ENCODE data around the gene SHE.

SHE gene

DNA sequence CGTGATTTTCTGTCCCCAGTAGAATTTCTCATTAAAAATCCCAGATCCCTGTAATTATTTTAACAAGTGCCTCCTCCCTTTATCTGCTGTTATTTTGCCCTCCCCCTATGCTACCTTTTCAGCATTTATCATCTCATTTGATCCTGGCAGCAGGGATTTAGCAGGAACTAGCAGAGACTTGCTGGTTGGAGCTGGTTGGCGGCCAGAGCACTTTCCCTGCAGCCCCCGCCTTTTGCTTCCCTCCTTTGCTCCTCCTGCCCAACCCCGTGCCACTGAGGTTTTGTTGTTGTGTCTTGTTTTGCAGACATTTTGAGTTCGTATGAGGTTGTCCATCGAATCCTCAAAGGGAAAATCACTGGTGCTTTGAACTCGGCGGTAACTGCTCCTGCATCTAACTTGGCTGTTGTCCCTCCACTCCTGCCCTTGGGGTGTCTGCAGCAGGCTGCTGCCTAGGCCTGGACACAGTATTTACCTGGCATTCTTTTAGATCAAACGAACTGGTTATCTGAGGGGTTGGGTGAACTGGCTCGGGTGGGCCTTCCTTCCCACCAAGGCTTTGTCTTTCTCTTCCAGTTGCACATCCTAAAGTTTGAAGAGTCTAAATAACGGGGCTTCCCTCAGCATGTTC lies 45.0 kb upstream of the SHE start:
- DNase-seq (ENCODE audit: low read depth): no peak
- no peak overlapping the region for H3K4me3 ChIP-seq (ENCODE audit: control insufficient read depth, low read depth, low read length)
- TF ChIP-seq, protein P1, sequence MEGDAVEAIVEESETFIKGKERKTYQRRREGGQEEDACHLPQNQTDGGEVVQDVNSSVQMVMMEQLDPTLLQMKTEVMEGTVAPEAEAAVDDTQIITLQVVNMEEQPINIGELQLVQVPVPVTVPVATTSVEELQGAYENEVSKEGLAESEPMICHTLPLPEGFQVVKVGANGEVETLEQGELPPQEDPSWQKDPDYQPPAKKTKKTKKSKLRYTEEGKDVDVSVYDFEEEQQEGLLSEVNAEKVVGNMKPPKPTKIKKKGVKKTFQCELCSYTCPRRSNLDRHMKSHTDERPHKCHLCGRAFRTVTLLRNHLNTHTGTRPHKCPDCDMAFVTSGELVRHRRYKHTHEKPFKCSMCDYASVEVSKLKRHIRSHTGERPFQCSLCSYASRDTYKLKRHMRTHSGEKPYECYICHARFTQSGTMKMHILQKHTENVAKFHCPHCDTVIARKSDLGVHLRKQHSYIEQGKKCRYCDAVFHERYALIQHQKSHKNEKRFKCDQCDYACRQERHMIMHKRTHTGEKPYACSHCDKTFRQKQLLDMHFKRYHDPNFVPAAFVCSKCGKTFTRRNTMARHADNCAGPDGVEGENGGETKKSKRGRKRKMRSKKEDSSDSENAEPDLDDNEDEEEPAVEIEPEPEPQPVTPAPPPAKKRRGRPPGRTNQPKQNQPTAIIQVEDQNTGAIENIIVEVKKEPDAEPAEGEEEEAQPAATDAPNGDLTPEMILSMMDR (IDR thresholded peaks at IDR 0.05; ENCODE audit: control insufficient read depth, insufficient read depth, low read depth, low read length, missing control alignments): no peak

DNA sequence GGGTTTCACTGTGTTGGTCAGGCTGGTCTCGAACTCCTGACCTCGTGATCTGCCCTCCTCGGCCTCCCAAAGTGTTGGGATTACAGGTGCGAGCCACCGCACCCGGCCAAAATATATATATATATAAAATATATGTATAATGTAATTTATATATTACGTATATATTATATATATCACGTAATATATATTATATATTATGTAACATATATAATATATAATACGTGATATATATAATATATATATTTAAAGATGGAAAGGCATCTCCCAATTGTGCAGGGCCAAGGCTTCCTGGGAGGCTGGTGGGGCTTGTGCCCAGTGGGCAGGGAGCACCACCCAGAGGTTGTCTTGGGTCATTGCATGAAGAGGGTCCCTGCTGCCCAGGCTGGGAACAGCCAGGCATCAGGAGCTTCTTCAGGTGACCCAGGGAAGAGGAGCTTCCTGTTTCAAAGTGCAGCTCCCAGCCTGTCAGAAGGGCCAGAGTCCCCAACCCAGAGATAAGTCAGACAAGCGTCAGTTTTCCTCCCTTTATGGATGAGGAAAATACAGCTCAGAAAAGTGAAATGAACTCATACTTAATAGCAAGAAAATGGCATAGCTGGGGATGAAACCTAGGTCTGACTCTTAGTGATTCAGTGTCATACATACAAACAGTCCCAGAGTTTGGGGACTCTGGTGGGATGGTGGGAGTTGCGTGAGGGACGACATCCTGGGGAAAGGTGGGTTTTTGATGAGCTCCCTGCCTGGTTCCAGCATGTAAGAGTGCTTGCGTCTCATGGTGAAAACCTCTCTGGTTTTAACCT lies 44.3 kb upstream of the SHE start:
- no peak for DNase-seq (ENCODE audit: low read depth)
- TF ChIP-seq, protein P1 (IDR thresholded peaks at IDR 0.05; ENCODE audit: control insufficient read depth, insufficient read depth, low read depth, low read length, missing control alignments): peak; percentile 79
- H3K4me3 ChIP-seq (ENCODE audit: control insufficient read depth, low read depth, low read length): no peak overlapping the region

DNA sequence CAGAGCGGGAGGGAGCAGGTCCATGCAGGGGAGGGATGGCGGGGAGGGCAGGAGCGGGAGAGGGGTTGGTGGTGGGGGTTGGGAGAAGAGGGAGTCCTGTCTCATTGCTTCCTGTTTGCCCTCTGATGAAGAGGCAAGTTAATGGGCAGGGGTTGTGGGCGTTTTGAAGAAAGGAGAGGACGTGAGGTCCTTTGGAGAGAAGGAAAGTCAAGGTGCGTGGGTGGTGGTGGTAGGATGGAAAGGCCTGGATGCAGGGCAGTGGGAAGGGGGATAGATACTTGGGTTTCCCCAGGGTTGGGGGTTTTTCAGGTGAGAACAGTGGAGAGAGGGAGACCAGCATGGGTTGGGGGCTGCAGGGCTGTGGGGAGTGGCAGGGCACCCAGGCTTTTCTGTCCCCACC lies 39.0 kb upstream of the SHE start:
- H3K4me3 ChIP-seq (ENCODE audit: control insufficient read depth, low read depth, low read length): no peak overlapping the region
- DNase-seq (ENCODE audit: low read depth): no peak
- TF ChIP-seq, protein P1 (IDR thresholded peaks at IDR 0.05; ENCODE audit: control insufficient read depth, insufficient read depth, low read depth, low read length, missing control alignments): no peak

DNA sequence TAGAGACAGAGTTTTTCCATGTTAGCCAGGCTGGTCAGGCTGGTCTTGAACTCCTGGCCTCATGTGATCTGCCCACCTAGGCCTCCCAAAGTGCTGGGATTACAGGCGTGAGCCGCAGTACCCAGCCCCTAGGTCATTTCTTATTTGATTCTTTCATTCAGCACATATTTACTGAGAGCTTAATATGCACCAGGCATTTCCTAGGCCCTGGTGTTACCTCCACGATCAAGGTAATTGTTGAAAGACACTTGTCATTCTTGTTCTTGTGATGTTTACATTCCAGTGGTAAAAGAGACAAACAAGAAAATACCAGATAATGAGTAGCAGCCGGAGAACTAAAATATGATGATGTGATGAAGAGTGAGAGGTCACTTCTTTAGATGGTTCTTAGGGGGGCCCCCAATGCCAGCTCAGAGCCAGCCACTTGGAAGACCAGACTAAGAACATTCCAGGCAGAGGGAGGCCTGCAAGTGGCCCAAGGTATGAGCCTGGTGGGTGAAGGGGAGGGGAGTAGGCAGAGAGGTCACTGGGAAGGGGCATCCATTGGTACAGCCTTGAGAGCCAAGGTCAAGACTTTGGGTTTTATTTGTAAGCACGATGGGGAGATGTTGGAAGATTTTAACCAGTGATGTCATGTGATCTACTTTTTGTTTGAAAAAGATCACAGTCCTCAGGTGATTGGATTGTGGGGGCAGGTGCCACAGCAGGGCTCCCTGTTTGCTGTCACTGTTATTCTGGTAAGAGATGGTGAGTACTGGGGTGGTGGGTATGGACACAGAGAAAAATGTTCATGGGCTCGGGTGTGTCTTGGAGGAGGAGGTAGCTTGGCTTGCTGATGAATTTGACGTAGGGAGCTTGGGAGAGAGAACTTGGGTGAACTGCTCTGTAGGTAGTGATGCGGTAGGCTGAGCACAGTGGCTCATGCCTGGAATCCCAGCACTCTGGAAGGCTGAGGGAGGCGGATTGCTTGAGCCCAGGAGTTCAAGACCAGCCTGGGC lies 37.6 kb upstream of the SHE start:
- TF ChIP-seq, protein P1 (IDR thresholded peaks at IDR 0.05; ENCODE audit: control insufficient read depth, insufficient read depth, low read depth, low read length, missing control alignments): no peak
- no peak overlapping the region for H3K4me3 ChIP-seq (ENCODE audit: control insufficient read depth, low read depth, low read length)
- DNase-seq (ENCODE audit: low read depth): no peak

DNA sequence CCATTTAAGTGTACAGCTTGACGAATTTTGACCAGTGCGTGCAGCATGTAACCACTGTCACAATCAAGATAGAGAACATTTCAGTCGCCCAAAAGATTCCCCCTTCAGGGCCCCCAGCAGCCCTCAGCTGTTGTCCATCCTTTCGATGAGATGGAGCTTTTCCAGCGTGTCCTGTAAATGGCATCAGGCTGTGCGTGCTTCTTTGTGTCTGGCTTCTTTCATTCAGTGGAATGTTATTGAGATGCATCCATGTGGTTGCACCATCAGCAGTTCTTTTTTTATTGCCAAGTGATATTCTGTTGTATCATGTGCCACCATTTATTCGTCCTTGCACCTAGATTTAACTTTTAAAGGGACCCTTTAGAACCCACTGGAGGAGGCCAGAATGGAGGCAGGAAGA lies 34.4 kb upstream of the SHE start:
- TF ChIP-seq, protein P1 (IDR thresholded peaks at IDR 0.05; ENCODE audit: control insufficient read depth, insufficient read depth, low read depth, low read length, missing control alignments): no peak
- DNase-seq (ENCODE audit: low read depth): no peak
- H3K4me3 ChIP-seq (ENCODE audit: control insufficient read depth, low read depth, low read length): no peak overlapping the region

Measured in AG09309 (cell line).